Measurements from ENCODE around the gene DYSF. TPM values are rescaled to one million over a fixed set of nuclear protein-coding genes. Genes with fewer than 3 reads are reported as not detected.

Gene DYSF
- polyA plus RNA-seq, 1 donor (not counting 4 experiments of a cell fraction or from before 2014, with no cell fraction given) = 8.2 TPM

DNA sequence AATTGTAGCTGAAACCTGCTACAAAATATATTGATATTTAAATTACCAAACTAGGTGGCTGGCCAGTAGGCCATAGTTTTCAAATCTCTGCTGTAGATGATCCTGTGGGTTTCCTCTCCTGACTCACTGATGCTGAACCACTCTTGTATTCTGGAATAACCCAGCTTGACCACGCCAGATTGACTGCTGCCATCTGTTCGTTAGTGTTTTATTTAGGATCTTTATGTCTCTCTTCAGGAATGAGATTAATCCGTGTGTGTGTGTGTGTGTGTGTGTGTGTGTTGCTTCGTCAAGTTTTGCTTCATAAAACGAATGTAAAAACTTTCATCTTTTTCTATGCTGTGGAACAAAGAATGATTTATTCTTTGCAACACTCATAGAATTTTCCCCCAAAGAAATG is 187.1 kb downstream of the DYSF start:
- TF ChIP-seq, protein P1, sequence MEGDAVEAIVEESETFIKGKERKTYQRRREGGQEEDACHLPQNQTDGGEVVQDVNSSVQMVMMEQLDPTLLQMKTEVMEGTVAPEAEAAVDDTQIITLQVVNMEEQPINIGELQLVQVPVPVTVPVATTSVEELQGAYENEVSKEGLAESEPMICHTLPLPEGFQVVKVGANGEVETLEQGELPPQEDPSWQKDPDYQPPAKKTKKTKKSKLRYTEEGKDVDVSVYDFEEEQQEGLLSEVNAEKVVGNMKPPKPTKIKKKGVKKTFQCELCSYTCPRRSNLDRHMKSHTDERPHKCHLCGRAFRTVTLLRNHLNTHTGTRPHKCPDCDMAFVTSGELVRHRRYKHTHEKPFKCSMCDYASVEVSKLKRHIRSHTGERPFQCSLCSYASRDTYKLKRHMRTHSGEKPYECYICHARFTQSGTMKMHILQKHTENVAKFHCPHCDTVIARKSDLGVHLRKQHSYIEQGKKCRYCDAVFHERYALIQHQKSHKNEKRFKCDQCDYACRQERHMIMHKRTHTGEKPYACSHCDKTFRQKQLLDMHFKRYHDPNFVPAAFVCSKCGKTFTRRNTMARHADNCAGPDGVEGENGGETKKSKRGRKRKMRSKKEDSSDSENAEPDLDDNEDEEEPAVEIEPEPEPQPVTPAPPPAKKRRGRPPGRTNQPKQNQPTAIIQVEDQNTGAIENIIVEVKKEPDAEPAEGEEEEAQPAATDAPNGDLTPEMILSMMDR (optimal IDR thresholded peaks at IDR 0.05 in 1 of 3, IDR thresholded peaks at IDR 0.05 in 1 of 3, conservative IDR thresholded peaks at IDR 0.05 in 1 of 3; ENCODE audit: extremely low read depth in 1 of 3, insufficient read depth in 2 of 3, low read length in 3 of 3) = no peak
- no peak for TF ChIP-seq EZH2 (IDR thresholded peaks at IDR 0.05; ENCODE audit: low read length)
- DNase-seq (ENCODE audit: low read depth, low spot score) (no peak), FAIRE-seq (no peak)
- Histone ChIP-seq H3K9me1 (ENCODE audit: control insufficient read depth, extremely low read depth, insufficient read depth, low read length) (no peaks in the 10 kb centered on the region), H2AFZ (ENCODE audit: control insufficient read depth, low read length) (no peak overlapping the region), H3K4me2 (ENCODE audit: control insufficient read depth, extremely low read depth, insufficient read depth, low read depth, low read length) (no peak overlapping the region), H3K36me3 (ENCODE audit: control insufficient read depth in 2 of 2, extremely low read depth in 1 of 2, insufficient read depth in 2 of 2, low read length in 2 of 2) (no peaks in the 10 kb centered on the region), H3K9me3 (ENCODE audit: control insufficient read depth, low read depth, low read length) (no peaks in the 10 kb centered on the region), H3K27ac (ENCODE audit: control insufficient read depth, insufficient read depth, low read length) (no peak overlapping the region), H3K9ac (ENCODE audit: control insufficient read depth, extremely low read depth, insufficient read depth, low read length) (no peak overlapping the region), H3K27me3 (ENCODE audit: control insufficient read depth, extremely low read depth, insufficient read depth, low read length) (no peaks in the 10 kb centered on the region), H3K4me3 (ENCODE audit: control insufficient read depth in 2 of 3, extremely low read depth in 1 of 3, insufficient read depth in 2 of 3, low read depth in 1 of 3, low read length in 3 of 3) (no peak overlapping the region), H3K79me2 (ENCODE audit: control insufficient read depth, insufficient read depth, low read length) (no peaks in the 10 kb centered on the region), H3K4me1 (ENCODE audit: control insufficient read depth, extremely low read depth, insufficient read depth, low read length) (peaks cover 2% of the 10 kb centered on the region), H4K20me1 (ENCODE audit: control insufficient read depth, extremely low read depth, insufficient read depth, low read length) (no peaks in the 10 kb centered on the region)
- dilution Hi-C loops (cut with MboI; ENCODE audit: extremely low pct_ligation_motif_present, low sequenced_read_pairs) = no loop called here

DNA sequence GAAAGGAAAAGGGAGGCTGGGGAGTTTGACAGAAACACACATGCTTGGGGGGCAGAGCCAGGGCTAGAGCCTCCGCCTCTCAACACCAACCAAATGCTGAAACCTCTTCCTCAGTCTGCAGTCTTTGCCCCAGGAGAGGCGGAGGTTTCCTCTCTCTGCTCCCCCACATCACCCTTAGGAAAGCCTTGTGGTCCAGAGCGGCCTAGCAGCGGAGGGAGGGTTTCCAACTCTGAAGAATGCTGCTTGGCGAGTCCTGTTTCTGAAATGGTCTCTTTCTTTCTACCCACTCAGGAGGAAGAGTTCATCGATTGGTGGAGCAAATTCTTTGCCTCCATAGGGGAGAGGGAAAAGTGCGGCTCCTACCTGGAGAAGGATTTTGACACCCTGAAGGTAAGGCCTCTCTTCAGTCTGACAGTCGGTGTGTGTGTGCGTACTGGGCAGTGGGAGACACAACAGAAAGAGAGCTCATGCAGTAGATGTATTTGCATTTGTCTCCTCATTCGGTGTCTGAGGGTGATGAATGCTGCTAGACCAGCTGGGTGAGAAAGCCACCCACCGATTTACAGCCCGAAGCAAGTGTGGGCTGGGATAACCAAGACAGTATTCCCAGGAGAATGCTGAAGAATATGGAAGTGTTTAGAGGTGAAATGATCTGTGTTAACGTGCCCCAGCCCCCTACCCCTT is 190.5 kb downstream of the DYSF start:
- no peak overlapping the region for H3K9ac ChIP-seq (ENCODE audit: control insufficient read depth, extremely low read depth, insufficient read depth, low read length)

More for the DNA sequence above, 190.5 kb downstream of the DYSF start:
- H2AFZ ChIP-seq (ENCODE audit: control insufficient read depth, low read length) = no peak overlapping the region
- TF ChIP-seq, protein P1 (optimal IDR thresholded peaks at IDR 0.05 in 1 of 3, IDR thresholded peaks at IDR 0.05 in 1 of 3, conservative IDR thresholded peaks at IDR 0.05 in 1 of 3; ENCODE audit: extremely low read depth in 1 of 3, insufficient read depth in 2 of 3, low read length in 3 of 3) = no peak
- TF ChIP-seq EZH2 (IDR thresholded peaks at IDR 0.05; ENCODE audit: low read length) = no peak
- no peak for FAIRE-seq
- H3K9me1 ChIP-seq (ENCODE audit: control insufficient read depth, extremely low read depth, insufficient read depth, low read length) = no peaks in the 10 kb centered on the region
- DNase-seq (ENCODE audit: low read depth, low spot score) = no peak
- H3K4me3 ChIP-seq (ENCODE audit: control insufficient read depth in 2 of 3, extremely low read depth in 1 of 3, insufficient read depth in 2 of 3, low read depth in 1 of 3, low read length in 3 of 3) = no peak overlapping the region
- H4K20me1 ChIP-seq (ENCODE audit: control insufficient read depth, extremely low read depth, insufficient read depth, low read length) = no peaks in the 10 kb centered on the region
- no peaks in the 10 kb centered on the region for H3K9me3 ChIP-seq (ENCODE audit: control insufficient read depth, low read depth, low read length)
- H3K27me3 ChIP-seq (ENCODE audit: control insufficient read depth, extremely low read depth, insufficient read depth, low read length) = no peaks in the 10 kb centered on the region
- H3K4me2 ChIP-seq (ENCODE audit: control insufficient read depth, extremely low read depth, insufficient read depth, low read depth, low read length) = no peak overlapping the region
- H3K79me2 ChIP-seq (ENCODE audit: control insufficient read depth, insufficient read depth, low read length) = no peaks in the 10 kb centered on the region
- H3K4me1 ChIP-seq (ENCODE audit: control insufficient read depth, extremely low read depth, insufficient read depth, low read length) = peaks cover 10% of the 10 kb centered on the region
- H3K27ac ChIP-seq (ENCODE audit: control insufficient read depth, insufficient read depth, low read length) = no peak overlapping the region
- dilution Hi-C loops (cut with MboI; ENCODE audit: extremely low pct_ligation_motif_present, low sequenced_read_pairs) = no loop called here
- H3K36me3 ChIP-seq (ENCODE audit: control insufficient read depth in 2 of 2, extremely low read depth in 1 of 2, insufficient read depth in 2 of 2, low read length in 2 of 2) = no peaks in the 10 kb centered on the region

Data from keratinocyte (primary cell).